DOHH2 (cell line): ENCODE results near the gene WDR7.

ENCODE experiments used
- CTCF ChIP-seq: fragments of 200-600 bp; sonication (generic); IDR thresholded peaks from one replicate; pipeline ENCODE4 v1.5.1; 2014; ENCODE audit warnings: antibody characterized with exemption, mild to moderate bottlenecking, low read depth, low read length; ENCODE audit not compliant: poor library complexity, severe bottlenecking
- EZH2phosphoT487 ChIP-seq: fragments of 200-600 bp; sonication (generic); IDR thresholded peaks from 2 replicates; pipeline ENCODE4 v1.6.1; 2017; ENCODE audit warnings: borderline replicate concordance, mild to moderate bottlenecking, antibody characterized with exemption, low read length, moderate library complexity, mixed read lengths

DNA sequence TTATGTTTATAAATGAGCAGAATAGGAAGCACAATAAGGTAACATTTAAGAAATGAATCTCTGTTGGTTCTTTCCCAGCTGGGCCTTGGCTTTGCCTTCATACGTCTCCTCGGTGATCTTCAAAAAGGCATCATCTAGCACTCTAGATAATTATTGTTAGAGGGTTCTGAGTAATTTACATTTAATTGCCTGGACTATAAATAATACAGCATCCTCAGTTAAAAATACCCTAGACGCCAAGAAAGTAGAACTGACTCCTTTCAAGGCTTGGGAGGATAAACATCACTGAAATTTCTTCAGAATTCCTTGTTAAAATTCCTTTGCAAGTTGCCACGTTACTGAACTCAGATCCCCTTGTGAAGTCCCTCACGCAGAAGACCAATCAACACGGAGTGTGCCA lies 296.1 kb downstream of the WDR7 start:
- TF ChIP-seq CTCF (no peak), EZH2phosphoT487 (no peak)
